Ureter (tissue), 1 donor: Measurements from ENCODE around the gene FOXD2. TPM values are rescaled to one million over a fixed set of nuclear protein-coding genes. Genes with fewer than 3 reads are reported as not detected.
"Not testable (repeated sequence)": the region's sequence is repeated elsewhere in the genome, so short reads cannot be mapped to it uniquely, and the experiment has no call there.

Experiments used
- DNase-seq: peaks from one replicate; pipeline ENCODE4 v3.0.0-alpha.2; 2020; ENCODE audit warnings: low spot score
- total RNA-seq: library from RNA; stranded (reverse); gene quantifications from one replicate; pipeline ENCODE4 v1.2.4, GENCODE V29; 2023
- donor health status: DM: yes; HTN: yes; CAD: no.

The FOXD2 gene
- total RNA-seq, 1 donor from 2014 or later: 0.34 TPM

GRCh38 chr1:47439819-47440598 is 2.2 kb downstream of the FOXD2 start:
- no peak for DNase-seq

- DNase-seq: no peak
Measured at GRCh38 chr1:47440599-47441081, 2.8 kb downstream of the FOXD2 start.

GRCh38 chr1:47441450-47442106 is 3.7 kb downstream of the FOXD2 start:
- DNase-seq: no peak

GRCh38 chr1:47442202-47442601 is 4.4 kb downstream of the FOXD2 start:
- no peak for DNase-seq

- no peak for DNase-seq
Measured at GRCh38 chr1:47442842-47443529, 5.1 kb downstream of the FOXD2 start.

- DNase-seq: no peak
Measured at GRCh38 chr1:47443530-47444296, 5.9 kb downstream of the FOXD2 start.

GRCh38 chr1:47444297-47444561 is 6.4 kb downstream of the FOXD2 start:
- DNase-seq: no peak

- DNase-seq: no peak
Measured at GRCh38 chr1:47444562-47445465, 7.0 kb downstream of the FOXD2 start.

GRCh38 chr1:47445823-47446550 is 8.1 kb downstream of the FOXD2 start:
- DNase-seq: no peak

- no peak for DNase-seq
Measured at GRCh38 chr1:47448462-47449222, 10.8 kb downstream of the FOXD2 start.

GRCh38 chr1:47449822-47450552 is 12.1 kb downstream of the FOXD2 start:
- no peak for DNase-seq

GRCh38 chr1:47450606-47451005 is 12.8 kb downstream of the FOXD2 start:
- no peak for DNase-seq

GRCh38 chr1:47452426-47452825 is 14.6 kb downstream of the FOXD2 start:
- no peak for DNase-seq

GRCh38 chr1:47453910-47454309 is 16.1 kb downstream of the FOXD2 start:
- not testable (repeated sequence) for DNase-seq

- DNase-seq: no peak
Measured at GRCh38 chr1:47456250-47456649, 18.4 kb downstream of the FOXD2 start.

GRCh38 chr1:47457547-47457946 is 19.7 kb downstream of the FOXD2 start:
- DNase-seq: not testable (repeated sequence)

- no peak for DNase-seq
Measured at GRCh38 chr1:47459253-47459788, 21.5 kb downstream of the FOXD2 start.

- DNase-seq: no peak
Measured at GRCh38 chr1:47460040-47460439, 22.2 kb downstream of the FOXD2 start.

- no peak for DNase-seq
Measured at GRCh38 chr1:47460456-47460855, 22.6 kb downstream of the FOXD2 start.
